Measurements from ENCODE around the gene BCL2L12. TPM values are rescaled to one million over a fixed set of nuclear protein-coding genes. Genes with fewer than 3 reads are reported as not detected.

Gene BCL2L12
- total and polyA plus RNA-seq, 2 of the 13 experiments (the other 11 are each of a cell fraction or from before 2014, with no cell fraction given), result 26.8 to 40.8 TPM

- 36% methylated on average over 6 of the region's 6 CpGs for WGBS (ENCODE audit: low lambda C conversion rate)
- H3K36me3 ChIP-seq (replicated peaks in 1 of 2; ENCODE audit: control insufficient read depth in 1 of 2, insufficient read depth in 2 of 2, low read length in 2 of 2), result no peaks in the 10 kb centered on the region
- DNase-seq (ENCODE audit: low spot score) (no peak), FAIRE-seq (no peak), ATAC-seq (no peak)
- no peak overlapping the region for H3K4me2 ChIP-seq (ENCODE audit: low read depth, low read length)
- TF ChIP-seq HOXD1 (CRISPR knock-in tag; IDR thresholded peaks at IDR 0.05), result no peak
- TF ChIP-seq AFF4 (CRISPR knock-in tag; IDR thresholded peaks at IDR 0.05), result no peak
- no peak for TF ChIP-seq PRPF4 (IDR thresholded peaks at IDR 0.05; ENCODE audit: low read depth, low read length, poor library complexity, severe bottlenecking)
- no peak for TF ChIP-seq KLF11 (CRISPR knock-in tag; IDR thresholded peaks at IDR 0.05)
- no peak for TF ChIP-seq ZBTB43 (CRISPR knock-in tag; conservative IDR thresholded peaks at IDR 0.05)
- no peak for TF ChIP-seq RXRA (CRISPR knock-in tag; IDR thresholded peaks at IDR 0.05)
- TF ChIP-seq LCORL (IDR thresholded peaks at IDR 0.05), result no peak
- no peak for TF ChIP-seq LCORL (CRISPR knock-in tag; IDR thresholded peaks at IDR 0.05)
- TF ChIP-seq THAP8 (CRISPR knock-in tag; IDR thresholded peaks at IDR 0.05; ENCODE audit: borderline replicate concordance), result no peak
- no peak for TF ChIP-seq KDM5B (CRISPR knock-in tag; IDR thresholded peaks at IDR 0.05; ENCODE audit: borderline replicate concordance)
- TF ChIP-seq RAD21 (CRISPR knock-in tag; IDR thresholded peaks at IDR 0.05), result no peak
- no peak for TF ChIP-seq ZZZ3 (CRISPR knock-in tag; IDR thresholded peaks at IDR 0.05; ENCODE audit: borderline replicate concordance)
- TF ChIP-seq DMAP1 (CRISPR knock-in tag; IDR thresholded peaks at IDR 0.05), result no peak
- TF ChIP-seq PREB (CRISPR knock-in tag; IDR thresholded peaks at IDR 0.05), result no peak
- no peak for TF ChIP-seq NCOA5 (CRISPR knock-in tag; IDR thresholded peaks at IDR 0.05)
- TF ChIP-seq ZFP36L2 (CRISPR knock-in tag; IDR thresholded peaks at IDR 0.05), result no peak
- H4K20me1 ChIP-seq (ENCODE audit: insufficient read depth, low read length), result no peaks in the 10 kb centered on the region
- no TSS peak for BruUV-seq (replicated peaks)
- H3K9me3 ChIP-seq (ENCODE audit: low read length), result no peaks in the 10 kb centered on the region
- intact Hi-C loops (cut with micrococcal nuclease; ENCODE audit: unreplicated experiment), result no loop called here
- no peaks in the 10 kb centered on the region for H3K79me2 ChIP-seq (ENCODE audit: insufficient read depth, low read length)
- H3K27me3 ChIP-seq (ENCODE audit: control insufficient read depth in 1 of 2, insufficient read depth in 2 of 2, low read length in 2 of 2), result peaks cover 0 to 8% of the 10 kb centered on the region in 2 experiments; a peak in 2 of 5 replicates
- no peak overlapping the region for H3K9ac ChIP-seq (ENCODE audit: insufficient read depth, low read depth, low read length)
- no peak overlapping the region for H3K4me3 ChIP-seq (replicated peaks in 1 of 3; ENCODE audit: insufficient read depth in 1 of 3, low read depth in 2 of 3, low read length in 3 of 3)
- H2AFZ ChIP-seq (ENCODE audit: low read length), result no peak overlapping the region
- in situ Hi-C loops (cut with HindIII; ENCODE audit: extremely low pct_ligation_motif_present, low pct_unique_long_range_greater_than_20kb), result no loop called here
- H3K4me1 ChIP-seq (ENCODE audit: insufficient read depth, low read length), result no peaks in the 10 kb centered on the region
- H3K27ac ChIP-seq (ENCODE audit: extremely low read length, insufficient read depth, low read length), result no peak overlapping the region
- ChIA-PET POLR2A (no interaction called here), CTCF (ENCODE audit: low intra/inter-chr PET ratio, low total read pairs) (no interaction called here)
Observed at GRCh38 chr19:49696115-49696514, 30.4 kb downstream of the BCL2L12 start.

All from HepG2 (cell line).